Tibial artery (tissue), 4 donors: ENCODE data around the gene AP4S1.
"Not testable (repeated sequence)": the region's sequence is repeated elsewhere in the genome, so short reads cannot be mapped to it uniquely, and the experiment has no call there.

ENCODE experiments used
- DNase-seq, 2 donors: peaks; one replicate each; pipeline ENCODE4 v3.0.0-alpha.2; 2019
- H3K27ac ChIP-seq, 2 donors: fragments of 200-600 bp; sonication (generic) in 1 of 2; 1 replicate in 1 of 2; 2 replicates in 1 of 2; pipeline ENCODE4 v1.5.1; 2018 to 2019; ENCODE audit warnings: mild to moderate bottlenecking in 1 of 2
- H3K27me3 ChIP-seq, 2 donors: fragments of 200-600 bp; sonication (generic) in 1 of 2; one replicate each; pipeline versions ENCODE4 v1.5.1 to v1.6.0; 2016 to 2019
- H3K36me3 ChIP-seq, 3 donors: fragments of 200-600 bp; sonication (generic) in 2 of 3; one replicate each; pipeline ENCODE4 v1.5.1; 2016 to 2019; ENCODE audit warnings: mild to moderate bottlenecking in 2 of 3
- H3K4me1 ChIP-seq, 4 donors: fragments of 200-600 bp; sonication (generic) in 2 of 4; 1 replicate in 3 of 4; 2 replicates in 1 of 4; pipeline ENCODE4 v1.5.1; 2016 to 2019
- H3K4me3 ChIP-seq, 2 donors: fragments of 200-600 bp; sonication (generic) in 1 of 2; 1 replicate in 1 of 2; 2 replicates in 1 of 2; pipeline ENCODE4 v1.5.1; 2018 to 2019; ENCODE audit warnings: mild to moderate bottlenecking in 2 of 2
- H3K9me3 ChIP-seq, 3 donors: fragments of 200-600 bp; sonication (generic) in 1 of 3; one replicate each; pipeline ENCODE4 v1.5.1; 2016 to 2019
- CTCF ChIP-seq, 2 experiments: fragments of 200-600 bp in 1 of 2; fragments of 450-650 bp in 1 of 2; IDR thresholded peaks; one replicate each; pipeline ENCODE4 v1.5.1; 2017 to 2019; ENCODE audit warnings: antibody characterized with exemption in 2 of 2, mild to moderate bottlenecking in 1 of 2, moderate library complexity in 1 of 2
- intact Hi-C: fragments of 100-400 bp; cut with DNase I; formaldehyde crosslinking; loops from one replicate; pipeline ENCODE4 v1.15.0; 2023; ENCODE audit warnings: low total_unique reads

Gene AP4S1

GRCh38 chr14:31060253-31060875 lies 34.9 kb downstream of the AP4S1 start:
- DNase-seq: no peak
- Histone ChIP-seq H3K27ac (no peak overlapping the region), H3K27me3 (no peaks in the 10 kb centered on the region), H3K4me1 (peaks cover 0 to 4% (median 0%) of the 10 kb centered on the region in 4 donors), H3K4me3 (no peak overlapping the region), H3K36me3 (no peaks in the 10 kb centered on the region), H3K9me3 (no peaks in the 10 kb centered on the region)
- intact Hi-C loops: no loop called here
- TF ChIP-seq CTCF (IDR thresholded peaks at IDR 0.05): no peak

- H3K36me3 ChIP-seq: not testable (repeated sequence)
These were observed 37.5 kb downstream of the AP4S1 start for GRCh38 chr14:31062908-31063307.

GRCh38 chr14:31068235-31068634 lies 42.8 kb downstream of the AP4S1 start:
- no peak for DNase-seq
- no peak overlapping the region for H3K27ac ChIP-seq
- no peak overlapping the region for H3K4me3 ChIP-seq
- H3K4me1 ChIP-seq: no peaks in the 10 kb centered on the region
- peaks cover 0 to 14% (median 0%) of the 10 kb centered on the region in 3 donors for H3K36me3 ChIP-seq
- no peaks in the 10 kb centered on the region for H3K9me3 ChIP-seq
- TF ChIP-seq CTCF (IDR thresholded peaks at IDR 0.05): no peak
- no peaks in the 10 kb centered on the region for H3K27me3 ChIP-seq
- intact Hi-C loops: no loop called here

More at GRCh38 chr14:31062908-31063307, 37.5 kb downstream of the AP4S1 start:
- H3K27me3 ChIP-seq, intact Hi-C loops, DNase-seq, H3K9me3 ChIP-seq, H3K4me1 ChIP-seq, H3K27ac ChIP-seq, H3K4me3 ChIP-seq: not testable (repeated sequence)

- intact Hi-C loops: no loop called here
- Histone ChIP-seq H3K4me3 (no peak overlapping the region), H3K36me3 (peaks cover 0 to 22% (median 0%) of the 10 kb centered on the region in 3 donors), H3K27ac (no peak overlapping the region), H3K27me3 (no peaks in the 10 kb centered on the region), H3K4me1 (no peaks in the 10 kb centered on the region), H3K9me3 (no peaks in the 10 kb centered on the region)
- no peak for DNase-seq
- TF ChIP-seq CTCF (IDR thresholded peaks at IDR 0.05): no peak
These were observed 43.9 kb downstream of the AP4S1 start for GRCh38 chr14:31069343-31069742.

GRCh38 chr14:31070431-31070830 lies 45.0 kb downstream of the AP4S1 start:
- TF ChIP-seq CTCF (IDR thresholded peaks at IDR 0.05): no peak
- Histone ChIP-seq H3K27me3 (no peaks in the 10 kb centered on the region), H3K4me1 (no peaks in the 10 kb centered on the region), H3K4me3 (no peak overlapping the region), H3K36me3 (peaks cover 0 to 26% (median 0%) of the 10 kb centered on the region in 3 donors), H3K9me3 (no peaks in the 10 kb centered on the region), H3K27ac (no peak overlapping the region)
- intact Hi-C loops: no loop called here
- DNase-seq: no peak

- H3K4me3 ChIP-seq: no peak overlapping the region
- DNase-seq: no peak
- TF ChIP-seq CTCF (IDR thresholded peaks at IDR 0.05): no peak
- no peaks in the 10 kb centered on the region for H3K9me3 ChIP-seq
- H3K4me1 ChIP-seq: no peaks in the 10 kb centered on the region
- H3K27me3 ChIP-seq: no peaks in the 10 kb centered on the region
- intact Hi-C loops: no loop called here
- H3K27ac ChIP-seq: no peak overlapping the region
- H3K36me3 ChIP-seq: peaks cover 0 to 26% (median 0%) of the 10 kb centered on the region in 3 donors
These were observed 45.7 kb downstream of the AP4S1 start for GRCh38 chr14:31071151-31071550.
